K562 (cell line): Measurements from ENCODE around the gene DTYMK. TPM values are rescaled to one million over a fixed set of nuclear protein-coding genes. Genes with fewer than 3 reads are reported as not detected.
A peak's percentile ranks its signal among the peaks of the same experiment; 100 is the strongest.
"Not testable (repeated sequence)": the region's sequence is repeated elsewhere in the genome, so short reads cannot be mapped to it uniquely, and the experiment has no call there.

Experiments
- ATAC-seq: fragments of 200-7000 bp; cut with Tn5 transposase; 3 replicates; pipeline ENCODE4 v1.9.1; 2020; ENCODE audit warnings: moderate library complexity
- BruUV-seq: library from RNA; stranded (reverse); fragments of 400-500 nt; replicated peaks from 2 replicates; lab custom pipeline; 2021; lab: Mats Ljungman, UMichigan
- CTCF ChIA-PET: fragments of 300-600 bp; formaldehyde crosslinking; extraction: SDS; loops from one replicate; lab custom pipeline; 2021; ENCODE audit warnings: low intra/inter-chr PET ratio; lab: Yijun Ruan, JAX
- POLR2A ChIA-PET: fragments of 300-600, 350-650 bp; sonication (Branson Sonifier 250); formaldehyde crosslinking; extraction: SDS; loops from one replicate; lab custom pipeline; 2021; ENCODE audit warnings: antibody characterized with exemption, inconsistent platforms; lab: Yijun Ruan, JAX
- DNase-seq, 4 experiments: peaks; one replicate each; pipeline versions ENCODE4 v3.0.0 to v3.0.0-alpha.2; 2011 to 2018; ENCODE audit warnings: low spot score in 3 of 4, mixed read lengths in 3 of 4; ENCODE audit errors: extremely low read depth in 1 of 4
- FAIRE-seq: peaks from 2 replicates; lab custom pipeline; 2011; peaks lifted over from hg19 to GRCh38; lab: Jason Lieb, UNC
- H2AFZ ChIP-seq: 2 replicates; pipeline ENCODE4 v1.6.0; 2011; ENCODE audit warnings: low read depth, low read length, control low read depth, inconsistent platforms
- H3K27ac ChIP-seq: fragments of 200-600 bp; 3 replicates; pipeline ENCODE4 v1.8.0; 2011; ENCODE audit warnings: low read depth, mild to moderate bottlenecking, control low read depth, inconsistent platforms, low read length, moderate library complexity, mixed read lengths; ENCODE audit errors: extremely low read depth
- H3K27me3 ChIP-seq, 2 experiments: fragments of 300-600 bp in 1 of 2; 2 replicates in 1 of 2; 3 replicates in 1 of 2; pipeline versions ENCODE4 v1.6.0 to v1.8.0; 2011; ENCODE audit warnings: inconsistent platforms in 2 of 2, low read length in 2 of 2, mild to moderate bottlenecking in 1 of 2, mixed read lengths in 1 of 2, moderate library complexity in 1 of 2; ENCODE audit not compliant: control insufficient read depth in 2 of 2, insufficient read depth in 2 of 2
- H3K36me3 ChIP-seq: fragments of 300-600 bp; 3 replicates; pipeline ENCODE4 v1.8.0; 2011; ENCODE audit warnings: mild to moderate bottlenecking, low read length, inconsistent platforms; ENCODE audit not compliant: control insufficient read depth, insufficient read depth
- H3K4me1 ChIP-seq, 2 experiments: fragments of 200-600 bp in 1 of 2; replicated peaks in 1 of 2; 2 replicates in 1 of 2; 3 replicates in 1 of 2; pipeline versions ENCODE4 v1.5.1 to v1.8.0; 2011; ENCODE audit warnings: inconsistent platforms in 2 of 2, low read length in 2 of 2, mild to moderate bottlenecking in 1 of 2, mixed read lengths in 1 of 2, moderate library complexity in 1 of 2; ENCODE audit not compliant: control insufficient read depth in 2 of 2, insufficient read depth in 2 of 2
- H3K4me2 ChIP-seq: 2 replicates; pipeline ENCODE4 v1.6.1; 2011; ENCODE audit warnings: low read length, control low read depth, inconsistent platforms, mixed read lengths; ENCODE audit not compliant: insufficient read depth
- H3K4me3 ChIP-seq: fragments of 200-600 bp; sonication (generic), shearing (Covaris generic); 2 replicates; pipeline ENCODE4 v1.5.1; 2016; ENCODE audit warnings: control low read depth, inconsistent platforms
- H3K79me2 ChIP-seq: fragments of 200-600 bp; 3 replicates; pipeline ENCODE4 v1.8.0; 2011; ENCODE audit warnings: low read length, inconsistent platforms; ENCODE audit not compliant: control insufficient read depth, insufficient read depth
- H3K9ac ChIP-seq, 2 experiments: 2 replicates each; pipeline versions ENCODE4 v1.6.0 to v1.6.1; 2011; ENCODE audit warnings: low read depth in 2 of 2, low read length in 2 of 2, control low read depth in 1 of 2, inconsistent platforms in 1 of 2, mild to moderate bottlenecking in 1 of 2, mixed read lengths in 1 of 2; ENCODE audit not compliant: insufficient read depth in 1 of 2
- H3K9me1 ChIP-seq: one replicate; pipeline ENCODE4 v1.6.0; 2011; ENCODE audit warnings: inconsistent platforms, mild to moderate bottlenecking, low read length, moderate library complexity; ENCODE audit not compliant: control insufficient read depth, insufficient read depth
- H3K9me3 ChIP-seq: replicated peaks from 2 replicates; pipeline ENCODE4 v1.5.1; 2011; ENCODE audit warnings: low read depth, low read length, inconsistent platforms; ENCODE audit not compliant: control insufficient read depth, insufficient read depth
- H4K20me1 ChIP-seq: replicated peaks from 2 replicates; pipeline ENCODE4 v1.6.1; 2011; ENCODE audit warnings: low read length, inconsistent platforms, mixed read lengths; ENCODE audit not compliant: control insufficient read depth, insufficient read depth
- ARID2 ChIP-seq: fragments of 450-650 bp; IDR thresholded peaks from 2 replicates; pipeline ENCODE4 v1.6.1; 2017; ENCODE audit warnings: antibody characterized with exemption, mild to moderate bottlenecking
- ATF3 ChIP-seq, 2 experiments: fragments of 450-650 bp in 1 of 2; sonication (generic) in 1 of 2; formaldehyde crosslinking in 1 of 2; IDR thresholded peaks in 1 of 2; conservative IDR thresholded peaks in 1 of 2; 2 replicates each; pipeline versions ENCODE4 v1.6.1 to v1.8.1; 2016 to 2023; ENCODE audit warnings: mild to moderate bottlenecking in 2 of 2, moderate library complexity in 2 of 2, inconsistent platforms in 1 of 2, missing genetic modification reagents in 1 of 2
- BMI1 ChIP-seq: fragments of 150-350 bp; IDR thresholded peaks from 2 replicates; pipeline ENCODE4 v1.6.1; 2014; ENCODE audit warnings: low read length
- CREM ChIP-seq: IDR thresholded peaks from 2 replicates; pipeline ENCODE4 v1.6.1; 2014; ENCODE audit warnings: antibody characterized with exemption, low read depth
- HINFP ChIP-seq: fragments of 450-650 bp; conservative IDR thresholded peaks from 2 replicates; pipeline ENCODE4 v1.6.1; 2016; ENCODE audit warnings: missing genetic modification characterization, low read depth, mild to moderate bottlenecking, control low read depth, missing compliant biosample characterization
- RAD21 ChIP-seq, 2 experiments: fragments of 250-450 bp in 1 of 2; fragments of 450-650 bp in 1 of 2; sonication (Bioruptor Pico) in 1 of 2; formaldehyde crosslinking in 1 of 2; IDR thresholded peaks in 1 of 2; conservative IDR thresholded peaks in 1 of 2; 2 replicates each; pipeline versions ENCODE4 v1.4.0 to v1.8.0; 2020 to 2022; ENCODE audit warnings: mild to moderate bottlenecking in 2 of 2, moderate library complexity in 1 of 2
- SMAD4 ChIP-seq: fragments of 250-450 bp; sonication (Bioruptor Pico); conservative IDR thresholded peaks from 2 replicates; pipeline ENCODE4 v1.8.0; 2021; ENCODE audit warnings: inconsistent platforms, mild to moderate bottlenecking, moderate library complexity
- SMARCE1 ChIP-seq: fragments of 450-650 bp; IDR thresholded peaks from 2 replicates; pipeline ENCODE4 v1.7.1; 2016; ENCODE audit warnings: mild to moderate bottlenecking
- ZNF699 ChIP-seq: fragments of 250-450 bp; sonication (Bioruptor Pico); IDR thresholded peaks from 2 replicates; pipeline ENCODE4 v1.8.0; 2021; ENCODE audit warnings: mild to moderate bottlenecking, moderate library complexity; ENCODE audit not compliant: insufficient replicate concordance
- ZNF740 ChIP-seq, 3 experiments: fragments of 200-800 bp in 1 of 3; sonication (Bioruptor generic) in 1 of 3; sonication (generic) in 1 of 3; formaldehyde crosslinking in 1 of 3; IDR thresholded peaks; 2 replicates each; pipeline versions ENCODE4 v1.6.1 to v1.8.0; 2016 to 2022; ENCODE audit warnings: mild to moderate bottlenecking in 2 of 3, missing compliant biosample characterization in 2 of 3, missing genetic modification characterization in 2 of 3, missing genetic modification reagents in 1 of 3
- WGBS: fragments of 100-300 bp; shearing (Covaris generic); methylation state at CpG from one replicate; pipeline ENCODE4 v1.1.6; 2016; ENCODE audit warnings: low coverage, mixed read lengths; ENCODE audit not compliant: insufficient coverage; ENCODE audit errors: missing lambda C conversion rate; 5-methylcytosine and 5-hydroxymethylcytosine counted together
- in situ Hi-C: fragments of 300-500 bp; cut with MboI; formaldehyde crosslinking; loops from 4 replicates; pipeline ENCODE4 v1.15.0; 2018; ENCODE audit warnings: inconsistent platforms, mixed read lengths
- intact Hi-C: fragments of 100-400 bp; cut with micrococcal nuclease; formaldehyde crosslinking; loops from 2 replicates; pipeline ENCODE4 v1.14.2; 2022
- polyA plus RNA-seq, 8 experiments: library from polyadenylated mRNA; depleted of rRNA in 4 of 8; stranded (reverse) in 5 of 8; unstranded in 3 of 8; fragments of >200 nt; fragmentation: Nextera tagmentation in 2 of 8; fragmentation: Illumina TruSeq in 1 of 8; extraction: Ambion mirVana in 2 of 8; extraction: Trizol in 1 of 8; gene quantifications; 2 replicates each; pipeline versions ENCODE4 v1.2.1 to v1.2.3, GENCODE V29; 2011 to 2014; ENCODE audit warnings: inconsistent platforms in 1 of 8, missing spikeins in 1 of 8
- total RNA-seq, 7 experiments: library from RNA; depleted of rRNA in 6 of 7; stranded (reverse); fragments of >200 nt in 6 of 7; fragmentation: Illumina TruSeq in 2 of 7; extraction: Trizol in 2 of 7; gene quantifications; 2 replicates each; pipeline versions ENCODE4 v1.2.1 to v1.2.3, GENCODE V29; 2011 to 2021; ENCODE audit warnings: low replicate concordance in 1 of 7

Gene DTYMK
- total and polyA plus RNA-seq, 9 of the 15 experiments (the other 6 are each of a cell fraction or from before 2014, with no cell fraction given) = 8.2 to 85.0 (median 47.9) TPM

- TF ChIP-seq ARID2 = no peak
- TF ChIP-seq BMI1 = no peak
- no peak for TF ChIP-seq ZNF699 (CRISPR knock-in tag)
- TF ChIP-seq ZNF740 (CRISPR knock-in tag; IDR thresholded peaks at IDR 0.05) = no peak
- no peak for TF ChIP-seq ZNF740 (tag; IDR thresholded peaks at IDR 0.05)
Observed at GRCh38 chr2:241733391-241734207, 47.0 kb upstream of the DTYMK start (continued).

- FAIRE-seq (peak; percentile 77), DNase-seq (peak in 1 of 4 experiments; percentile 64)
- H4K20me1 ChIP-seq; CTCF ChIA-PET; H3K27ac ChIP-seq; H3K9me1 ChIP-seq; H3K36me3 ChIP-seq; H3K9ac ChIP-seq; ATAC-seq; H3K4me2 ChIP-seq; in situ Hi-C loops; POLR2A ChIA-PET; H3K4me3 ChIP-seq; BruUV-seq; H3K27me3 ChIP-seq; H3K9me3 ChIP-seq; TF ChIP-seq ATF3 (CRISPR knock-in tag; conservative IDR thresholded peaks at IDR 0.05): not testable (repeated sequence)
- intact Hi-C loops = loop anchor here (1.0 to 5.0 kb wide), 3 partner anchors 45 to 150 kb away; partner anchors contain the start of gene DTYMK
- 30% methylated on average over 15 of the region's 26 CpGs for WGBS
- H3K4me1 ChIP-seq = peaks cover 4 to 39% of the 10 kb centered on the region in 2 experiments; a peak in 3 of 5 replicates
- H2AFZ ChIP-seq = peak overlapping the region; percentile 55; the same call in 1 of the 2 replicates
- peaks cover 19% of the 10 kb centered on the region for H3K79me2 ChIP-seq
- peak; percentile 47 to 76; a peak in 3 of 4 replicates for TF ChIP-seq RAD21 (CRISPR knock-in tag; conservative IDR thresholded peaks at IDR 0.05 in 1 of 2, IDR thresholded peaks at IDR 0.05 in 1 of 2)
- TF ChIP-seq SMARCE1 = 0 out of 2 replicates have a peak, but pooled peaks have one; percentile 16
- TF ChIP-seq SMAD4 (CRISPR knock-in tag) = peak; percentile 48; the same call in 1 of the 2 replicates
- TF ChIP-seq ATF3 (IDR thresholded peaks at IDR 0.05) = 0 out of 2 replicates have a peak, but pooled peaks have one; percentile 40
- TF ChIP-seq CREM = peak; percentile 74
- TF ChIP-seq HINFP = 0 out of 2 replicates have a peak, but pooled peaks have one; percentile 25
Observed at GRCh38 chr2:241732513-241733186, 46.0 kb upstream of the DTYMK start.
